Measurements from ENCODE around the gene JAM3. TPM values are rescaled to one million over a fixed set of nuclear protein-coding genes. Genes with fewer than 3 reads are reported as not detected.

The JAM3 gene
- total RNA-seq, 3 donors from 2014 or later (not counting 1 experiment from before 2014, with no cell fraction given), result 2.1 to 3.8 (median 2.4) TPM

GRCh38 chr11:134071306-134071705 is 2.4 kb downstream of the JAM3 start:
- 71% methylated on average over 1 of the region's 3 CpGs for WGBS (ENCODE audit: insufficient coverage)
- H3K27me3 Mint-ChIP-seq (ENCODE audit: low read depth in 2 of 2), result peaks cover 19 to 28% of the 10 kb centered on the region in 2 donors
- no peak for DNase-seq
- no peaks in the 10 kb centered on the region for H3K36me3 ChIP-seq (ENCODE audit: control insufficient read depth, insufficient read depth, low read length)
- intact Hi-C loops (cut with micrococcal nuclease), result no loop called here
- H3K36me3 Mint-ChIP-seq, result no peaks in the 10 kb centered on the region
- peaks cover 8% of the 10 kb centered on the region in 2 donors for H3K4me1 Mint-ChIP-seq
- no peaks in the 10 kb centered on the region for H3K9me3 ChIP-seq (ENCODE audit: control insufficient read depth, insufficient read depth, low read length)
- no peak overlapping the region for H3K27ac Mint-ChIP-seq
- TF ChIP-seq, protein P1, sequence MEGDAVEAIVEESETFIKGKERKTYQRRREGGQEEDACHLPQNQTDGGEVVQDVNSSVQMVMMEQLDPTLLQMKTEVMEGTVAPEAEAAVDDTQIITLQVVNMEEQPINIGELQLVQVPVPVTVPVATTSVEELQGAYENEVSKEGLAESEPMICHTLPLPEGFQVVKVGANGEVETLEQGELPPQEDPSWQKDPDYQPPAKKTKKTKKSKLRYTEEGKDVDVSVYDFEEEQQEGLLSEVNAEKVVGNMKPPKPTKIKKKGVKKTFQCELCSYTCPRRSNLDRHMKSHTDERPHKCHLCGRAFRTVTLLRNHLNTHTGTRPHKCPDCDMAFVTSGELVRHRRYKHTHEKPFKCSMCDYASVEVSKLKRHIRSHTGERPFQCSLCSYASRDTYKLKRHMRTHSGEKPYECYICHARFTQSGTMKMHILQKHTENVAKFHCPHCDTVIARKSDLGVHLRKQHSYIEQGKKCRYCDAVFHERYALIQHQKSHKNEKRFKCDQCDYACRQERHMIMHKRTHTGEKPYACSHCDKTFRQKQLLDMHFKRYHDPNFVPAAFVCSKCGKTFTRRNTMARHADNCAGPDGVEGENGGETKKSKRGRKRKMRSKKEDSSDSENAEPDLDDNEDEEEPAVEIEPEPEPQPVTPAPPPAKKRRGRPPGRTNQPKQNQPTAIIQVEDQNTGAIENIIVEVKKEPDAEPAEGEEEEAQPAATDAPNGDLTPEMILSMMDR (IDR thresholded peaks at IDR 0.05), result no peak
- peaks cover 4% of the 10 kb centered on the region for H3K4me1 ChIP-seq (ENCODE audit: control insufficient read depth, insufficient read depth, low read length)
- no peak overlapping the region for H3K4me3 ChIP-seq (ENCODE audit: low read length)
- peaks cover 3% of the 10 kb centered on the region for H3K27me3 ChIP-seq (ENCODE audit: control insufficient read depth, insufficient read depth, low read length)
- no peaks in the 10 kb centered on the region for H3K9me3 Mint-ChIP-seq
- no peak overlapping the region for H3K27ac ChIP-seq (ENCODE audit: low read length)
- no peak overlapping the region for H3K4me3 Mint-ChIP-seq
- ATAC-seq, result no peak

DNA sequence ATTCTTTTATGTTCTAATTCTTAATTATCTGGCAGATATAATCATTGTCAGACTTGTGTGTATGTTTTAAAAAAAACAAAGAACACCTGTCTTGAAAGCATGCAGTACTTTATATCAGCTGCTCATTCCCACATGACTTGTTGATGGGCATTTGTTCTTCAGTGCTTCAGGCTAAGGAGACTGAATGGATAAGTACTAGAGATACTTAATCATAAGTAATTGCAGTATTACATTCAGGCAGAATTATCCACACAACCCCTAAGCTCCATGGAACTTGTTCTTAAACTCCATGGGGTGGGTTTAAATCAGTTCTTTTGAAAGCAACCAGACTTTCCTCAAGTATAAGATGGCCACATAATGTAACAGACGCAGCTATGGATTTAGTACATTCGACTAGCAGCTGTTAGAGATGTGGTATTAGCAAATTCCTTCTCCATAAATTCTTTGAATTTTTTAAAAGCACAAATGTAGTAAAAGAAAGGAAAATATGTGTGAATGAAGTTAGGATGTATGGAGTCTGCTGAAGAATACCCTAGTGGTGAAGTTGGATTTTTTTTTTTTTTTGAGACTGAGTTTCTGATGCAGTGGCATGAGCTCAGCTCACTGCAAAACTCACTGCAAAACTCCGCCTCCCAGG is 3.0 kb downstream of the JAM3 start:
- intact Hi-C loops (cut with micrococcal nuclease), result no loop called here
- 100% methylated on average over 2 of the region's 3 CpGs for WGBS (ENCODE audit: insufficient coverage)
- Mint-ChIP-seq H3K4me3 (no peak overlapping the region), H3K27ac (no peak overlapping the region), H3K36me3 (no peaks in the 10 kb centered on the region), H3K4me1 (peaks cover 8% of the 10 kb centered on the region in 2 donors), H3K27me3 (ENCODE audit: low read depth in 2 of 2) (peaks cover 19 to 26% of the 10 kb centered on the region in 2 donors), H3K9me3 (no peaks in the 10 kb centered on the region)
- DNase-seq, result no peak
- ATAC-seq, result no peak
- TF ChIP-seq, protein P1 (IDR thresholded peaks at IDR 0.05), result no peak
- H3K27ac ChIP-seq (ENCODE audit: low read length), result no peak overlapping the region
- H3K4me3 ChIP-seq (ENCODE audit: low read length), result no peak overlapping the region
- peaks cover 4% of the 10 kb centered on the region for H3K4me1 ChIP-seq (ENCODE audit: control insufficient read depth, insufficient read depth, low read length)
- no peaks in the 10 kb centered on the region for H3K36me3 ChIP-seq (ENCODE audit: control insufficient read depth, insufficient read depth, low read length)
- peaks cover 3% of the 10 kb centered on the region for H3K27me3 ChIP-seq (ENCODE audit: control insufficient read depth, insufficient read depth, low read length)
- H3K9me3 ChIP-seq (ENCODE audit: control insufficient read depth, insufficient read depth, low read length), result no peaks in the 10 kb centered on the region

- no peak overlapping the region for H3K27ac ChIP-seq (ENCODE audit: low read length)
- DNase-seq (no peak), ATAC-seq (no peak)
- Mint-ChIP-seq H3K27me3 (ENCODE audit: low read depth in 2 of 2) (peaks cover 13 to 26% of the 10 kb centered on the region in 2 donors), H3K4me3 (no peak overlapping the region), H3K9me3 (no peaks in the 10 kb centered on the region), H3K36me3 (no peaks in the 10 kb centered on the region), H3K4me1 (peaks cover 8% of the 10 kb centered on the region in 2 donors), H3K27ac (no peak overlapping the region)
- no peak overlapping the region for H3K4me3 ChIP-seq (ENCODE audit: low read length)
- 69% methylated on average over 4 of the region's 4 CpGs for WGBS (ENCODE audit: insufficient coverage)
- intact Hi-C loops (cut with micrococcal nuclease), result no loop called here
- peaks cover 4% of the 10 kb centered on the region for H3K4me1 ChIP-seq (ENCODE audit: control insufficient read depth, insufficient read depth, low read length)
- H3K9me3 ChIP-seq (ENCODE audit: control insufficient read depth, insufficient read depth, low read length), result no peaks in the 10 kb centered on the region
- TF ChIP-seq, protein P1 (IDR thresholded peaks at IDR 0.05), result no peak
- H3K27me3 ChIP-seq (ENCODE audit: control insufficient read depth, insufficient read depth, low read length), result no peaks in the 10 kb centered on the region
- H3K36me3 ChIP-seq (ENCODE audit: control insufficient read depth, insufficient read depth, low read length), result no peaks in the 10 kb centered on the region
These were observed 4.0 kb downstream of the JAM3 start for GRCh38 chr11:134072844-134073243.

GRCh38 chr11:134074346-134074745 is 5.5 kb downstream of the JAM3 start:
- H3K9me3 ChIP-seq (ENCODE audit: control insufficient read depth, insufficient read depth, low read length), result no peaks in the 10 kb centered on the region
- H3K27me3 ChIP-seq (ENCODE audit: control insufficient read depth, insufficient read depth, low read length), result no peaks in the 10 kb centered on the region

More at GRCh38 chr11:134074346-134074745, 5.5 kb downstream of the JAM3 start:
- Mint-ChIP-seq H3K36me3 (no peaks in the 10 kb centered on the region), H3K9me3 (no peaks in the 10 kb centered on the region), H3K4me1 (no peaks in the 10 kb centered on the region), H3K27ac (no peak overlapping the region), H3K4me3 (no peak overlapping the region), H3K27me3 (ENCODE audit: low read depth in 2 of 2) (peaks cover 9 to 21% of the 10 kb centered on the region in 2 donors)
- DNase-seq (no peak), ATAC-seq (no peak)
- no peaks in the 10 kb centered on the region for H3K36me3 ChIP-seq (ENCODE audit: control insufficient read depth, insufficient read depth, low read length)
- H3K4me1 ChIP-seq (ENCODE audit: control insufficient read depth, insufficient read depth, low read length), result no peaks in the 10 kb centered on the region
- TF ChIP-seq, protein P1 (IDR thresholded peaks at IDR 0.05), result no peak
- intact Hi-C loops (cut with micrococcal nuclease), result no loop called here
- no peak overlapping the region for H3K27ac ChIP-seq (ENCODE audit: low read length)
- 82% methylated on average over 4 of the region's 4 CpGs for WGBS (ENCODE audit: insufficient coverage)
- H3K4me3 ChIP-seq (ENCODE audit: low read length), result no peak overlapping the region
